Esophagus muscularis mucosa (tissue), 4 donors: Measurements from ENCODE around the gene ABHD12. TPM values are rescaled to one million over a fixed set of nuclear protein-coding genes. Genes with fewer than 3 reads are reported as not detected.
"Not testable (repeated sequence)": the region's sequence is repeated elsewhere in the genome, so short reads cannot be mapped to it uniquely, and the experiment has no call there.

Experiments
- DNase-seq: peaks from one replicate; pipeline ENCODE4 v3.0.0-alpha.2; 2017; ENCODE audit errors: extremely low spot score
- H3K27ac ChIP-seq, 4 donors: fragments of 200-600 bp; sonication (generic); replicated peaks in 1 of 4; 1 replicate in 3 of 4; 2 replicates in 1 of 4; pipeline ENCODE4 v1.5.1; 2016 to 2019; ENCODE audit warnings: mild to moderate bottlenecking in 1 of 4
- H3K27me3 ChIP-seq, 4 donors: fragments of 200-600 bp; sonication (generic); one replicate each; pipeline versions ENCODE4 v1.5.1 to v1.6.0; 2016 to 2019
- H3K36me3 ChIP-seq, 4 donors: fragments of 200-600 bp; sonication (generic); one replicate each; pipeline ENCODE4 v1.5.1; 2016 to 2019
- H3K4me1 ChIP-seq, 4 donors: fragments of 200-600 bp; sonication (generic); one replicate each; pipeline ENCODE4 v1.5.1; 2016 to 2019
- H3K4me3 ChIP-seq, 4 donors: fragments of 200-600 bp; sonication (generic); 1 replicate in 2 of 4; 2 replicates in 2 of 4; pipeline ENCODE4 v1.5.1; 2016 to 2019; ENCODE audit warnings: mild to moderate bottlenecking in 4 of 4, moderate library complexity in 1 of 4
- H3K9me3 ChIP-seq, 4 donors: fragments of 200-600 bp; sonication (generic); 1 replicate in 3 of 4; 2 replicates in 1 of 4; pipeline ENCODE4 v1.5.1; 2016 to 2019
- EP300 ChIP-seq: sonication (generic); formaldehyde crosslinking; IDR thresholded peaks from one replicate; pipeline ENCODE4 v1.6.1; 2017; ENCODE audit warnings: antibody characterized with exemption
- POLR2A ChIP-seq: fragments of 450-650 bp; IDR thresholded peaks from one replicate; pipeline ENCODE4 v1.6.1; 2017; ENCODE audit warnings: antibody characterized with exemption, moderate library complexity, mild to moderate bottlenecking, low read depth
- POLR2AphosphoS5 ChIP-seq, 2 donors: sonication (generic); formaldehyde crosslinking; IDR thresholded peaks; one replicate each; pipeline ENCODE4 v1.6.1; 2017; ENCODE audit warnings: antibody characterized with exemption in 2 of 2
- WGBS: methylation state at CpG from one replicate; pipeline ENCODE4 v1.1.5; 2018; 5-methylcytosine and 5-hydroxymethylcytosine counted together
- intact Hi-C: fragments of 100-400 bp; cut with DNase I; formaldehyde crosslinking; loops from one replicate; pipeline ENCODE4 v1.15.1; 2023
- total RNA-seq, 4 donors: library from RNA; depleted of rRNA; stranded (reverse); fragments of >200 nt; gene quantifications; one replicate each; pipeline versions ENCODE4 v1.1.0 to v1.2.1, GENCODE V29; 2016
- TF ChIP-seq, protein P1 (sequence below), 3 experiments: fragments of 200-600 bp in 2 of 3; fragments of 450-650 bp in 1 of 3; sonication (generic) in 2 of 3; IDR thresholded peaks; one replicate each; pipeline ENCODE4 v1.5.1; 2017 to 2019; ENCODE audit warnings: antibody characterized with exemption in 3 of 3, mild to moderate bottlenecking in 2 of 3, moderate library complexity in 1 of 3

The ABHD12 gene
- total RNA-seq, 4 donors from 2014 or later, result 27.0 to 41.6 (median 35.4) TPM

DNA sequence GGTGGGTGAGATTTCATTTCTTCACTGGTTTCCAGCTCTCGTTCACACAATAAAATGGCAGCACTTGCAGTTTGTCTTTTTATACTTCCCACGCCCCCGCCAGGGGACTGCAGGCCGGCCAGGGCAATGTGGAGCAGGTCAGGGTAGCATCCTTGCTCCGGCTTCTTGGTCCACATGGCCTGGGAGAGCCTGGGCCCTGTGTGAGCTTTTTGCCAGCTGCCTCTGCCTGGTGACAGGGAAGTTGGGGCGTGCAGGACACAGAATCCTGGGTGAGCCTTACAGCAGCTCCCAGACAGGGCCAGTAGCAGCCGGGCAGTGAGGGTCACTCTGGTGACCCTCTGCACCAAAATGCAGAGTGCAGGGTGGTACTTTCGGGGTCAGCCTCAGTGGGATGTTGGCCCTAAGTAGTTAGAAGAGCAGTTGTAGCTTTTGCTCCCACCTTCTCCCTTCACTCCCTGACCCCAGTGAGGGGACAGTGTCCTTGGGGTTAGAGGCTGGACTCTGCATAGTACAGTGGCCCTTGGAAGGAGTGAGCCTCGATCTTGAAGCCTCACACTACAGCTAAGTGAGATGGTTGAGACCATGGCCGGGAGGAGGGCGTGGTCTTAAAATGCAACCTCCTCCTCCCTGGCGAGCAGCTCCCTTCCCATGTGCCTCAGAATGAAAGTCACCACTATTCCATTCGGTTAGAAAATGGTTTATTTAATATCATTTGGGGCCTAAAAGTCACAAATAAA is 119.0 kb downstream of the ABHD12 start:
- DNase-seq, result no peak
- intact Hi-C loops, result no loop called here
- Histone ChIP-seq H3K9me3 (no peaks in the 10 kb centered on the region), H3K4me3 (no peak overlapping the region), H3K27ac (peak overlapping the region; percentile 79 to 86 (median 84)), H3K4me1 (peaks cover 44 to 83% (median 64%) of the 10 kb centered on the region in 4 donors), H3K27me3 (no peaks in the 10 kb centered on the region), H3K36me3 (peaks cover 30 to 83% (median 72%) of the 10 kb centered on the region in 4 donors)
- WGBS, result 86% methylated on average over 11 of the region's 13 CpGs
- TF ChIP-seq POLR2AphosphoS5 (IDR thresholded peaks at IDR 0.05) (no peak), EP300 (no peak), POLR2A (no peak)
- TF ChIP-seq, protein P1, sequence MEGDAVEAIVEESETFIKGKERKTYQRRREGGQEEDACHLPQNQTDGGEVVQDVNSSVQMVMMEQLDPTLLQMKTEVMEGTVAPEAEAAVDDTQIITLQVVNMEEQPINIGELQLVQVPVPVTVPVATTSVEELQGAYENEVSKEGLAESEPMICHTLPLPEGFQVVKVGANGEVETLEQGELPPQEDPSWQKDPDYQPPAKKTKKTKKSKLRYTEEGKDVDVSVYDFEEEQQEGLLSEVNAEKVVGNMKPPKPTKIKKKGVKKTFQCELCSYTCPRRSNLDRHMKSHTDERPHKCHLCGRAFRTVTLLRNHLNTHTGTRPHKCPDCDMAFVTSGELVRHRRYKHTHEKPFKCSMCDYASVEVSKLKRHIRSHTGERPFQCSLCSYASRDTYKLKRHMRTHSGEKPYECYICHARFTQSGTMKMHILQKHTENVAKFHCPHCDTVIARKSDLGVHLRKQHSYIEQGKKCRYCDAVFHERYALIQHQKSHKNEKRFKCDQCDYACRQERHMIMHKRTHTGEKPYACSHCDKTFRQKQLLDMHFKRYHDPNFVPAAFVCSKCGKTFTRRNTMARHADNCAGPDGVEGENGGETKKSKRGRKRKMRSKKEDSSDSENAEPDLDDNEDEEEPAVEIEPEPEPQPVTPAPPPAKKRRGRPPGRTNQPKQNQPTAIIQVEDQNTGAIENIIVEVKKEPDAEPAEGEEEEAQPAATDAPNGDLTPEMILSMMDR (IDR thresholded peaks at IDR 0.05), result no peak

DNA sequence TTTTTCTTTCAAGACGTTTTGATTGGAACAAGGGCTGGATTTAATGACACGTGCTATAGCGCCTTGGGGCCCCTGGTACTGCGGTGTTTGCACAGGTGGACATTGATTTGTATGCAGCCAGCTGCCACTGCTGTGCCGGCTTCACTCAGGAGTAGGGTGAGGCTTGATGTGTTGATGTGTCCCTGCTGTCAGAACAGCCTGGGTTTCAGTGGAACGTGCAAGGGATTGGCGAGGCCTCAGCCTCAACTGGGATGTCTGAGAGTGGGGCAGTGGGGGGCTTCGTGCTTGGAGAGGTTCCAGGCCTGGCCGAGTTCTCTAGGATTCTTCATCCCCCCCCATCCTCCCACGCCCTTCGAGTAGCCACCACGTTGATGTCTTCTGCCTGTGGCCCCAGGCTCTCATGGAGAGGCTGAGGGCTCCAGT is 119.8 kb downstream of the ABHD12 start:
- no peaks in the 10 kb centered on the region for H3K27me3 ChIP-seq
- H3K4me3 ChIP-seq, result no peak overlapping the region
- 84% methylated on average over 9 of the region's 12 CpGs for WGBS
- TF ChIP-seq POLR2A (no peak), POLR2AphosphoS5 (IDR thresholded peaks at IDR 0.05) (no peak), EP300 (no peak)
- TF ChIP-seq, protein P1 (IDR thresholded peaks at IDR 0.05), result no peak
- H3K9me3 ChIP-seq, result no peaks in the 10 kb centered on the region
- DNase-seq, result no peak
- peaks cover 30 to 78% (median 64%) of the 10 kb centered on the region in 4 donors for H3K36me3 ChIP-seq
- intact Hi-C loops, result no loop called here
- peaks cover 43 to 78% (median 63%) of the 10 kb centered on the region in 4 donors for H3K4me1 ChIP-seq
- H3K27ac ChIP-seq, result peak overlapping the region; percentile 79 to 86 (median 84)

DNA sequence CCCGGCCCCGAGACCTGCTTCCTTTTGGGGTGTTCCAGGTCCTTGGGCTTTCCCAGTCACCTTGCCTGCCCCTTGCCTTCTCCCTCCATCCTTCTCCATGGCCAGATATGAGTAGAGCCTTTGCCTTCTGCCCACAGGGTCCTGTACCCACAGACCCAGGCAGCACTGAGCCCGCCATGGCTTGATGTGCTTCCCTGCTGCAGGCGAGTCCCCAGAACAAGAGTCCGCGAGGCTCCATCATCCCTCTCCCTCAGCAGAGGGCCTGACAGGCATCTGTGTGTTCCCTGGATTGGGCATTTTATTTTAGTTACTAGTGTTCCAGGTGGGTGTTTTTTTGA is 120.8 kb downstream of the ABHD12 start:
- DNase-seq, result no peak
- TF ChIP-seq POLR2A (no peak), POLR2AphosphoS5 (IDR thresholded peaks at IDR 0.05) (no peak), EP300 (no peak)
- TF ChIP-seq, protein P1 (IDR thresholded peaks at IDR 0.05), result no peak
- Histone ChIP-seq H3K36me3 (peaks cover 26 to 68% (median 54%) of the 10 kb centered on the region in 4 donors), H3K9me3 (no peaks in the 10 kb centered on the region), H3K4me1 (peaks cover 36 to 67% (median 53%) of the 10 kb centered on the region in 4 donors), H3K4me3 (no peak overlapping the region), H3K27ac (peak overlapping the region; percentile 30 to 86 (median 49)), H3K27me3 (no peaks in the 10 kb centered on the region)
- intact Hi-C loops, result no loop called here
- 92% methylated on average over 6 of the region's 6 CpGs for WGBS

DNA sequence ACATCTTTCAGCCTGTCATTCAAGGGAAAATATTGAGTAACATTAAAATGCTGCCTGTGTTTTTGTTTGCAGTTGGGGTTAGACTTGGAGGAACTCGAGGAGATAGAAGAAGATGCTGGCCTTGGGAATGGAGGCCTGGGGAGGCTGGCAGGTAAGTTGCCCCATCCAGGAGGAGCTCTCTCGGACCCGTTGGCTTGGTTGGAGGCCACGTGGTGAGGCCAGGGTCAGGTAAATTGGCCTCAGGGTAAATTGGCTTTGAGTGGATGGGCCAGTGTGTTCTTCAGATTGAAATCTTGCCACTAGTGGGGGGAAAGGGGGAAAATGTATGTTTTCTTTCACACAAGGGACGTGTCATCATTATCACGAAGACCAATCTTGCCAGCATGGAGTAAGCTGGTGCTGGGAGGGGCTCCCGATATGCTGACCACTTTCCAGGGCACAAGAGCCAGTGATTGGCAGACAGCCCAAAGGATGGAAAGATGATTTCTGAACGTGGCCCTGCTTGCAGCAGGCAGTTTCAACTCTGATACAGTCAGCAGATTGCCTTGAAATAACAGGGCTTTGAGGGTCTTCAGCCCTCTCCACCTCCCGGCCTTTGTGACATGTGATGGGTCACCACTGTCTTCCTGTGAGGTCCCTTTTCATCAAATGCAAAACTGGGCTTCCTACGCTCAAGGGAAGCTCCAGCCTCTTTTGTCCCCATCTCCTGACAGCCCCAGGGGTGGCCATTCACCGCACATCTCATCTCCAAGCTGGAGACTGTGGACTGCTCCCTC is 121.4 kb downstream of the ABHD12 start:
- Histone ChIP-seq H3K9me3 (no peaks in the 10 kb centered on the region), H3K27ac (peak overlapping the region; percentile 30 to 86 (median 49)), H3K4me3 (no peak overlapping the region), H3K27me3 (no peaks in the 10 kb centered on the region), H3K4me1 (peaks cover 32 to 62% (median 48%) of the 10 kb centered on the region in 4 donors), H3K36me3 (peaks cover 21 to 63% (median 48%) of the 10 kb centered on the region in 4 donors)
- WGBS, result 82% methylated on average over 11 of the region's 11 CpGs
- no peak for DNase-seq
- intact Hi-C loops, result no loop called here
- TF ChIP-seq, protein P1 (IDR thresholded peaks at IDR 0.05), result no peak
- TF ChIP-seq POLR2A (no peak), EP300 (no peak), POLR2AphosphoS5 (IDR thresholded peaks at IDR 0.05) (no peak)

DNA sequence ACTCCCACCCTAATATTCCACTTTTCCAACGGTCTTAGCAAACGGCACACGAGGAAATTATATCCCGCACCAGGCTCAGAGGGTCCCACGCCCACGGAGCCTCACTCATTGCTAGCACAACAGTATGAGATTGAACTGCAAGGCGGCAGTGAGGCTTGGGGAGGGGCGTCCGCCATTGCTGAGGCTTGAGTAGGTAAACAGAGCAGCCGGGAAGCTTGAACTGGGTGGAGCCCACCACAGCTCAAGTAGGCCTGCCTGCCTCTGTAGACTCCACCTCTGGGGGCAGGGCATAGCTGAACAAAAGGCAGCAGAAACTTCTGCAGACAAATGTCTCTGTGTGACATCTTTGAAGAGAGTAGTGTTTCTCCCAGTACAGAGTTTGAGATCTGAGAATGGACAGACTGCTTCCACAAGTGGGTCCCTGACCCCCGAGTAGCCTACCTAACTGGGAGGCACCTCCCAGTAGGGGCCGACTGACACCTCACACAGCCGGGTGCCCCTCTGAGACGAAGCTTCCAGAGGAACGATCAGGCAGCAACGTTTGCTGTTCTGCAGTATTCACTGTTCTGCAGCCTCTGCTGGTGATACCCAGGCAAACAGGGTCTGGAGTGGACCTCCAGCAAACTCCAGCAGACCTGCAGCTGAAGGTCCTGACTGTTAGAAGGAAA is 129.7 kb downstream of the ABHD12 start:
- H3K27me3 ChIP-seq, H3K9me3 ChIP-seq, intact Hi-C loops, H3K4me3 ChIP-seq, H3K27ac ChIP-seq, DNase-seq: not testable (repeated sequence)
- Histone ChIP-seq H3K4me1 (peaks cover 31 to 36% (median 35%) of the 10 kb centered on the region in 4 donors), H3K36me3 (peaks cover 22 to 37% (median 32%) of the 10 kb centered on the region in 4 donors)
- WGBS, result 89% methylated on average over 8 of the region's 16 CpGs
